Gastrocnemius medialis (tissue), 4 donors: ENCODE data around the gene CD276. TPM values are rescaled to one million over a fixed set of nuclear protein-coding genes. Genes with fewer than 3 reads are reported as not detected.

Source experiments
- ATAC-seq, 2 donors: fragments of 150-250 bp; one replicate each; pipeline ENCODE4 v1.9.1; 2016
- DNase-seq, 2 donors: peaks; one replicate each; pipeline ENCODE4 v3.0.0-alpha.2; 2019
- H3K27ac ChIP-seq, 4 donors: fragments of 200-600 bp; sonication (generic); 1 replicate in 1 of 4; 2 replicates in 3 of 4; pipeline ENCODE4 v1.5.1; 2016 to 2018; ENCODE audit warnings: mild to moderate bottlenecking in 2 of 4, moderate library complexity in 1 of 4
- H3K27me3 ChIP-seq, 3 donors: fragments of 200-600 bp; sonication (generic) in 2 of 3; 1 replicate in 1 of 3; 2 replicates in 2 of 3; pipeline versions ENCODE4 v1.5.1 to v1.6.0; 2016 to 2019; ENCODE audit warnings: mild to moderate bottlenecking in 1 of 3, moderate library complexity in 1 of 3
- H3K36me3 ChIP-seq, 2 donors: fragments of 200-600 bp; sonication (generic) in 1 of 2; one replicate each; pipeline ENCODE4 v1.5.1; 2017 to 2018
- H3K4me1 ChIP-seq, 2 donors: fragments of 200-600 bp; sonication (generic) in 1 of 2; one replicate each; pipeline ENCODE4 v1.5.1; 2016 to 2017; ENCODE audit warnings: mild to moderate bottlenecking in 2 of 2
- H3K4me3 ChIP-seq, 4 donors: fragments of 200-600 bp; sonication (generic) in 3 of 4; 1 replicate in 1 of 4; 2 replicates in 3 of 4; pipeline ENCODE4 v1.5.1; 2016 to 2019; ENCODE audit warnings: mild to moderate bottlenecking in 2 of 4
- H3K9me3 ChIP-seq, 3 donors: fragments of 200-600 bp; sonication (generic) in 2 of 3; 1 replicate in 1 of 3; 2 replicates in 2 of 3; pipeline ENCODE4 v1.5.1; 2016 to 2019
- POLR2A ChIP-seq, 2 donors: fragments of 450-650 bp; IDR thresholded peaks; one replicate each; pipeline ENCODE4 v1.6.1; 2017; ENCODE audit warnings: antibody characterized with exemption in 2 of 2, mild to moderate bottlenecking in 2 of 2, moderate library complexity in 2 of 2
- in situ Hi-C, 4 donors: fragments of 200-750 bp; cut with MboI; loops; one replicate each; pipeline versions ENCODE4 v1.15.0 to v1.8.0; 2017; ENCODE audit warnings: low sequenced_read_pairs in 4 of 4
- intact Hi-C: fragments of 100-400 bp; cut with DNase I; formaldehyde crosslinking; loops from one replicate; pipeline ENCODE4 v1.15.1; 2023; ENCODE audit warnings: low total_unique reads
- total RNA-seq, 4 donors: library from RNA; depleted of rRNA; stranded (reverse); fragments of >200 nt; gene quantifications; one replicate each; pipeline versions ENCODE4 v1.1.0 to v1.2.3, GENCODE V29; 2016
- TF ChIP-seq, protein P1 (sequence below), 5 experiments: fragments of 450-650 bp in 3 of 5; fragments of 200-600 bp in 2 of 5; sonication (generic) in 2 of 5; IDR thresholded peaks in 4 of 5; conservative IDR thresholded peaks in 1 of 5; 1 replicate in 4 of 5; 2 replicates in 1 of 5; pipeline ENCODE4 v1.5.1; 2016 to 2019; ENCODE audit warnings: antibody characterized with exemption in 5 of 5, mild to moderate bottlenecking in 3 of 5, moderate library complexity in 3 of 5

Gene CD276
- total RNA-seq, 4 donors from 2014 or later = 9.6 to 21.4 (median 16.6) TPM

DNA sequence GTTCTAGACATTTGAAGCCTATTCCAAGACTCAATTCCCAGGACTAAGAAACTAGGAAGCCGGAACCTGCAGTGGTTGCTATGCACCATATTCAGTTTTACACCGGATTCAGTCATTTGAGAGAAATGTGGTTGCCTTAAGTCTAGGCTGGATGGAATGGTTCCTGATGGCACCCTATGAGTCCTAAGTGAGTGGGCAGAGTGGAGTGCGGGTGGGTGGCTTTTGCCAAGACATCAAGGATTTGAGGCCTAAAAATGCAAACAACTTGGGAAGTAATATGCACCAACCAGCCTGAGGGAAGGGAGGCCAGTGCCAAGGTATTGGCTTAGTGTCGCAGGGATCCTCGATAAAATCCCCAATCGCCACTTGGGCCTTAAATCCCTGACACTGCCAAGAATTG, 4.2 kb upstream of the CD276 start:
- H3K27ac ChIP-seq = no peak overlapping the region
- DNase-seq (no peak), ATAC-seq (no peak)
- no peaks in the 10 kb centered on the region for H3K27me3 ChIP-seq
- H3K36me3 ChIP-seq = no peaks in the 10 kb centered on the region
- TF ChIP-seq, protein P1, sequence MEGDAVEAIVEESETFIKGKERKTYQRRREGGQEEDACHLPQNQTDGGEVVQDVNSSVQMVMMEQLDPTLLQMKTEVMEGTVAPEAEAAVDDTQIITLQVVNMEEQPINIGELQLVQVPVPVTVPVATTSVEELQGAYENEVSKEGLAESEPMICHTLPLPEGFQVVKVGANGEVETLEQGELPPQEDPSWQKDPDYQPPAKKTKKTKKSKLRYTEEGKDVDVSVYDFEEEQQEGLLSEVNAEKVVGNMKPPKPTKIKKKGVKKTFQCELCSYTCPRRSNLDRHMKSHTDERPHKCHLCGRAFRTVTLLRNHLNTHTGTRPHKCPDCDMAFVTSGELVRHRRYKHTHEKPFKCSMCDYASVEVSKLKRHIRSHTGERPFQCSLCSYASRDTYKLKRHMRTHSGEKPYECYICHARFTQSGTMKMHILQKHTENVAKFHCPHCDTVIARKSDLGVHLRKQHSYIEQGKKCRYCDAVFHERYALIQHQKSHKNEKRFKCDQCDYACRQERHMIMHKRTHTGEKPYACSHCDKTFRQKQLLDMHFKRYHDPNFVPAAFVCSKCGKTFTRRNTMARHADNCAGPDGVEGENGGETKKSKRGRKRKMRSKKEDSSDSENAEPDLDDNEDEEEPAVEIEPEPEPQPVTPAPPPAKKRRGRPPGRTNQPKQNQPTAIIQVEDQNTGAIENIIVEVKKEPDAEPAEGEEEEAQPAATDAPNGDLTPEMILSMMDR (IDR thresholded peaks at IDR 0.05 in 4 of 5, conservative IDR thresholded peaks at IDR 0.05 in 1 of 5) = no peak
- no peak for TF ChIP-seq POLR2A (IDR thresholded peaks at IDR 0.05)
- intact Hi-C loops (loop anchor here (5.0 to 10.0 kb wide), 2 partner anchors 48 to 935 kb away; partner anchors contain the start of genes CLK3 and NPTN), in situ Hi-C loops (no loop called here)
- no peak overlapping the region for H3K4me3 ChIP-seq
- peaks cover 0 to 12% of the 10 kb centered on the region in 2 donors for H3K4me1 ChIP-seq
- no peaks in the 10 kb centered on the region for H3K9me3 ChIP-seq

DNA sequence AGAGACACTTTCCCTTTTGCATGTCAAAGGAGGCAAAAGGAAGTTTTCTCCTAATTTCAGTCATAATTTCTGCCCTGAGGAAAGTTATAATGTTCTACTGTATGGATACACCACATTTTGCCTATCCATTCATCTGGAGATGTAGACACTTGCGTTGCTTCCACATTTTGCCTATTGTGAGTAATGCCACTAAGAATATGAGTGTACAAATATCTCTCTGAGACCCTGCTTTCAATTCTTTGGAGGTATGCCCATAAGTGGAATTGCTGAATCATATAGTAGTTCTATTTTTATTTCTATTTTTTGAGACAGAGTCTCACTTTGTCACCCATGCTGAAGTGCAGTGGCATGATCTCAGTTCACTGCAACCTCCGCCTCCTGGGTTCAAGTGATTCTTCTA, 3.6 kb upstream of the CD276 start:
- H3K27me3 ChIP-seq = no peaks in the 10 kb centered on the region

DNA sequence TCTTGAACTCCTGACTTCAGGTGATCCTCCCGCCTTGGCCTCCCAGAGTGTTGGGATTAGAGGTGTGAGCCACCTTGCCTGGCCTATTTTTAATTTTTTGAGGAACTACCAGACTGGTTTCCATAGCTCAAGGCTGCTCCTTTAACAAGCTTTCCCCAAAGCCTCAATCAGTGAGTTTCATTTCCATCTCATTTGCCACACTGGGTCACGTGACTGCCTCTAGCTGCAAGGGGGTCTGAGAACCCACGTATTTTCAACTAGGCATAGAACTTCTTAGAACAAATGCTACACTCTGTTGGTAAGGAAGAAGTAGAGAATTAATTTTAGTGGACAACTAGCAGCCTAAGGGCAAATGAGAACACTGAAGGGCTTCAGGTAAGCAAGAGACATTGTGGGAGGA, 3.1 kb upstream of the CD276 start:
- in situ Hi-C loops (no loop called here), intact Hi-C loops (loop anchor here (5.0 to 10.0 kb wide), 2 partner anchors 49 to 934 kb away; partner anchors contain the start of genes CLK3 and NPTN)
- DNase-seq (no peak), ATAC-seq (no peak)
- no peak overlapping the region for H3K27ac ChIP-seq
- no peak for TF ChIP-seq POLR2A (IDR thresholded peaks at IDR 0.05)
- TF ChIP-seq, protein P1 (IDR thresholded peaks at IDR 0.05 in 4 of 5, conservative IDR thresholded peaks at IDR 0.05 in 1 of 5) = no peak
- no peaks in the 10 kb centered on the region for H3K36me3 ChIP-seq
- no peaks in the 10 kb centered on the region for H3K9me3 ChIP-seq
- H3K4me1 ChIP-seq = peaks cover 2 to 22% of the 10 kb centered on the region in 2 donors
- no peaks in the 10 kb centered on the region for H3K27me3 ChIP-seq
- H3K4me3 ChIP-seq = no peak overlapping the region

More for the DNA sequence above, 3.6 kb upstream of the CD276 start:
- Histone ChIP-seq H3K9me3 (no peaks in the 10 kb centered on the region), H3K4me1 (peaks cover 0 to 18% of the 10 kb centered on the region in 2 donors), H3K4me3 (no peak overlapping the region), H3K36me3 (no peaks in the 10 kb centered on the region), H3K27ac (no peak overlapping the region)
- no peak for ATAC-seq
- no peak for TF ChIP-seq POLR2A (IDR thresholded peaks at IDR 0.05)
- TF ChIP-seq, protein P1 (IDR thresholded peaks at IDR 0.05 in 4 of 5, conservative IDR thresholded peaks at IDR 0.05 in 1 of 5) = no peak
- intact Hi-C loops = loop anchor here (5.0 to 10.0 kb wide), 2 partner anchors 48 to 934 kb away; partner anchors contain the start of genes CLK3 and NPTN
- in situ Hi-C loops = no loop called here
- no peak for DNase-seq

DNA sequence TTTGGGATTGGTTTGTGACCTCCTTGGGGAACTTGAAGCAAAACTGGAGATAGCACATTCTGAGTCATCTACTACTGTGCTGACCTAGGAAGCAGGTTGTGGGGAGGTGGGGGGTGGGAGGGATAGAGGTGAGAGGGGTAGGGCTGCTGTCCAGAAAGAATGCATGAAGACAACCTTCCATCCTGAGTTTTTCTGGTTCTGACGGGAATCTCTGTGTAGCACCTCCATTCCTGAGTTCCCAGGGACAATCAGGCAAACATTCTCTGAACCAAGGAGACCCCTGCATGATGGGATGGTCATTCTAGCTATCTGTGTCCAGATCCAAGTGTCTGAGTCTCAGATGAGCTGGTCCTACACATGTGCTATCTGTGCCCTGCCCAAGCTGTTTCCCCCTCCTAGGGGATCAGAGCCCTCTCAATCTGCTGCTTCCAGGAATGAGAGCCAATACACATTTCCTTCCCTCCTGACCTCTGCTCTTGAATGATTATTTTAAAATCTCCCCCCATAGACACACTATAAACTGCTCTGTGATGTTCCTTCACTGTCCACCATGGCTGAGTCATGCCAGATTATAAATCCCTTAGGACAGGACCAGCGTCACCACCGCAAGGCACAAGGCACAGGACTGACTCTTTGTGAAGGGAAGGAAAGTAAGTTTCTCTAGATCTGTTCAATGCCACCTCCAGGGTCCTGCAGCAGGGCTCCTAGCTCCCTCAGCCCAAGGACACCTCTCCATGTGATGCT, 2.2 kb upstream of the CD276 start:
- H3K4me3 ChIP-seq = no peak overlapping the region
- no peaks in the 10 kb centered on the region for H3K27me3 ChIP-seq
- no peaks in the 10 kb centered on the region for H3K9me3 ChIP-seq
- no peaks in the 10 kb centered on the region for H3K36me3 ChIP-seq
- in situ Hi-C loops (no loop called here), intact Hi-C loops (loop anchor here (5.0 to 10.0 kb wide), 2 partner anchors 50 to 933 kb away; partner anchors contain the start of genes CLK3 and NPTN)
- no peak overlapping the region for H3K27ac ChIP-seq
- peaks cover 12 to 31% of the 10 kb centered on the region in 2 donors for H3K4me1 ChIP-seq
- ATAC-seq (no peak), DNase-seq (no peak)
- TF ChIP-seq, protein P1 (IDR thresholded peaks at IDR 0.05 in 4 of 5, conservative IDR thresholded peaks at IDR 0.05 in 1 of 5) = no peak
- no peak for TF ChIP-seq POLR2A (IDR thresholded peaks at IDR 0.05)
